HG03469 (cell line): ENCODE data around the gene FGF11.
"Not testable (repeated sequence)": the region's sequence is repeated elsewhere in the genome, so short reads cannot be mapped to it uniquely, and the experiment has no call there.

Experiments
- ATAC-seq: cut with Tn5 transposase; IDR thresholded peaks from one replicate; pipeline ENCODE4 v1.9.1; 2021; ENCODE audit warnings: mild to moderate bottlenecking, moderate library complexity, moderate number of reproducible peaks; ENCODE audit not compliant: unreplicated experiment

The FGF11 gene

DNA sequence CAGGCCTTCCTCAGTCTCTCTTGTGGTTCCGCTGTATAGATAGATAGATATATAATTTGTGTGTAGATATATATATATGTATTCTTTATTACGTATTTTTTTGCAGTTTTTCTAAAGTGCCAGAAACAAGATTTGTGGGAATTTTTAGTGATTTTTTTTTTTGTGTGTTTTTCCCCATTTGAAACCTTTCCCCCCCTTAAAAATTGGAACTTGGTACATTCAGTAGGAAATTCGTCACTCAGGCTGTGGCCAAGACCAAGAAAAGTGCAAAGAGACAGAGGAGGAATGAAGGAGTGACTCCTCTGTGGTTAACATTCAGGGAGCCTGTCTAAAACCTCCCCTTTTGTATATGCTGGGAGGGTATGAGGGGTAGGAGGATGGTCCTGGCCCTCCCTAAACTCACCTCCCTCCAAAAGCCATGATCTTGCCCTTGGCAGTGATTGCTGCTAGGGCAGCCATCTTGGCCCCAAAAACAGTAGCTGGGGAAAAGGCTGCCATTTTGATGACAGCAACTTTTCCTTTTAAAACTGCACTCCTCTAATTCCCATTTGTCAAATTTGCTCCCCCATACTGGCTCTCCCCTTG, 20.7 kb downstream of the FGF11 start:
- no peak for ATAC-seq

- no peak for ATAC-seq
These were observed 21.7 kb downstream of the FGF11 start for GRCh38 chr17:7460850-7461660.

DNA sequence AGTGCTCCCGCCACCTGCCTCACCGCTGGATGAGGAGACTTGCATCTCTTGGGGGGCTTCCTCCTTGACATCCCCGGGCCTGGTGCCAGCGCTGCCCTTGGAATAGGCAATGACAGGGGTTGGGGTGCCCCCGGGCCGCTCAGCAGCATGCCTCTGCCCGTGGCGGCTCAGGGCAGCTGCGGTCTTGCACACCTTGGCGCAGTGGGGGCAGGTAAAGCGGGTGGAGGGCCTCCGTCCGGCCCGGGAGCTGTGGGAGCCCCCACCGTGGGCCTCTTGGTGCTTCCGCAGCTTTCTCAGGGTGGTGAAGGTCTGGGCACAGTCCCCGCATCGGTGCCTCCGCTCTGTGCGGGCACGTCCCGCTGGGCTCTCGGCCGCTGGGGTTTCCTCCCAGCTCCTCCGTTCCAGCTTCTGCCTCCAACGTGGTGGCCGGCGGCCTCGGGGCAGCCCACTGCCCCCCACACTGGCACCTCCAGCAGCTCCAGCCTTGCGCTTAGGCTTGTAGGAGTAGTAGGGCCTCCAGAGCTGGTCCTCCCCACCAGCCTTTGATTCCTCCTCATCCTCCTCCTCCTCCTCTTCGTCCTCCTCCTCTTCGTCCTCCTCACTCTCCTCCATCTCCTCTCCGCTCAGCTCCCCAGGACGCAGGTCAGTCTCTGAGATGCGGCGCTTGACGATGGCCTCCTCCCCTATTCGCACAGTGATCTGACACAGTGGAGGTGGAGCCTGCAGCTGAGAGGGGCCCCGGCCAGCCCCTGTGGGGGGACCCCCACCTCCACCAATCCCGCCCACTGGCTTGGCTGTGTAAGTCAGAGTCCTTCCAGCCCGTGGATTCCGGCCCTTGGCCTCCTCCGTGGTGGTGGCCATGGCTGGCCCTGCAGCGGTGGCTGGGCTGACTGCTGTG, 23.4 kb downstream of the FGF11 start:
- ATAC-seq = no peak

DNA sequence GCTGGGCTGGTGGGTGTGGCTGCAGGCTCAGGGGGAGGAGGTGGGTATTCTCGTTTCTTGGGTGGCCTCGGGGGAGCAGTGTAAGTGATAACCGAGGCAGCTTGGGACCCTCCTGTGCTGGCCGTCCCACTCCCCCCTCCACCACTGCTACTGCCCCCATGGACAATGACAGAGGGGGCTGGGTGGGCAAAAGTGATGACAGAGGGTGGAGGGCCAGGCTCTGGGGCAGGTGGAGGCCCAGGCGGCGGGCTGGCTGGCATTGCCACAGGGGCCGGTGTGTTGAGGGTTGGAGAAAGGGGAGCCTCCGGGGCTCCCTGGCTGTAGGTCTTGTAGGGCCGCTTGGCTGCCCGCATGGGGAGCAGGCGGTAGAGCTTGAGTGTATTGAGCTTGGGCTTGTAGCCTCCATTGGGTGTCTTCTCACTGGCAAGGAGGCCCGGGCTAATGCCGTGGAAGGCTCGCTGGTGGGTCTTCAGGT, 24.1 kb downstream of the FGF11 start:
- no peak for ATAC-seq

DNA sequence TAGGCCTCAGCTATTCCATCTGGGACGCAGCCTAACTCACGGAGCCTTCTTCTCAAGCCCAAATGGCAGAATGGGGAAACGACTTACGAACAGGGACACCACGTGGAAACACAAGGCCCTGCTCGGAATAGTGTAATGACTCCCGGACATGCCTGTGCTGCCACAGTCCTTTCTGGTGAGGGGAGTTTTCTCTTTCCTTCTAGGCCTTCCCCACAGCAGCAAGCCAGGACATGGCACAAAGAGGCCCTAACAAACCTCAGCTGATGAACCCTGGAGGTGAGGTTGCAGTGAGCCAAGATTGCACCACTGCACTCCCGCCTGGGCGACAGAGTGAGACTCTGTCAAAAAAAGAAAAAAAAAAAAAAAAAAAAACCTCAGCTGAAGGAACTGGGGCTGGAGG, 24.8 kb downstream of the FGF11 start:
- no peak for ATAC-seq

GRCh38 chr17:7465597-7466275, 26.4 kb downstream of the FGF11 start:
- ATAC-seq = no peak

GRCh38 chr17:7466318-7466638, 27.0 kb downstream of the FGF11 start:
- no peak for ATAC-seq

DNA sequence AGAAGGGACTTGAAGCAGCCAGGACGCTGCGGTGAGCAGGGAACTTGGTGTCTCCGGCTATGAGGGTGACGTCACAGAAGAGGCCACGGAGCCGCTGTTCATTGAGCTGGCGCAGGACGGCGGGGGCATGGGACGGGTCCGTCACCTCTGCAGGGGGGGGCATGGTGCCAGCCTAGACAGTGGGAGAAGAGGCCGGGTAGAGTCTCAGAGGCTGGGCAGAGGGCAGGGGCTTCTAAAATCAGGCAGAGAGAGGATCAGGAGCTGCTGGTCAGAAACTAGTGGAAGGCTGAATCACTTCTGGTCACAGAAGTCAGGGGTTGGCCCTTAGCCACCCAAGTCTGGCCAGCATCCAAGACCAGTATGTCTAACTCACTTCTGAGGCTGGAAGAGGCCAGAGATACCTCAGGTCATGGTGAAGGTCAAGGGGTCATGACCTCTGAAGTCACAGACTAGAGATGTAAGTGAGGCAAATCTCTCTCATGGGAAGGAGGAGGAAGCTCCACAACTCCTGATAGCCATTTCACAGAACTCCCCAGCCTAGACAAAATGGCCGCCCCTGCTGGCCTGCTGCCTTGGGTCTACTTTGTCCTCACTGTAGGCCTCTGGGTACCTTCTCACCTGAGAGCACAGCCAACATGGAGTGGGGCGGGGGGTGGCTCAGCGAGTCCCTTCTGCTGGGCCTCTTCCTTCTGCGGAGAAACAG, 27.5 kb downstream of the FGF11 start:
- no peak for ATAC-seq

DNA sequence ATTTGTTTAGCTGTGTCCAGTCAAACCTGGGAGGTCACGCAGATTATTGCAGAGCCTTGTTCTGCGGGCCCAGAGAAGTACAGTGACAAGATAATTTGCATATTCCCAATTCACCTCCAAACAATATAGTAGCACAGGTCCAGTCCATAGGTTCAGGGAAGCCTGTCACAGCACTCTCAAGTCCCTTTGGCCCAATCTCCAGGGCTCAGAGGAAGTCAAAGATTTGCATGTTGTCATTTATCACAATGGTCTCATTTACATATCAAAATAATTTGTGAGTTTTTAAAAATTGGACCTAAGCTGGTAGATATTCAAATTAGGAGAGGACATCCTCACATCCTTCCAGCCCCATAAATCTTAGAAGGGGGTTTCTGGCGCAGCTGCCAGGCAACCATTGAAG, 28.2 kb downstream of the FGF11 start:
- ATAC-seq = no peak

GRCh38 chr17:7468290-7468689, 29.0 kb downstream of the FGF11 start:
- ATAC-seq = no peak

DNA sequence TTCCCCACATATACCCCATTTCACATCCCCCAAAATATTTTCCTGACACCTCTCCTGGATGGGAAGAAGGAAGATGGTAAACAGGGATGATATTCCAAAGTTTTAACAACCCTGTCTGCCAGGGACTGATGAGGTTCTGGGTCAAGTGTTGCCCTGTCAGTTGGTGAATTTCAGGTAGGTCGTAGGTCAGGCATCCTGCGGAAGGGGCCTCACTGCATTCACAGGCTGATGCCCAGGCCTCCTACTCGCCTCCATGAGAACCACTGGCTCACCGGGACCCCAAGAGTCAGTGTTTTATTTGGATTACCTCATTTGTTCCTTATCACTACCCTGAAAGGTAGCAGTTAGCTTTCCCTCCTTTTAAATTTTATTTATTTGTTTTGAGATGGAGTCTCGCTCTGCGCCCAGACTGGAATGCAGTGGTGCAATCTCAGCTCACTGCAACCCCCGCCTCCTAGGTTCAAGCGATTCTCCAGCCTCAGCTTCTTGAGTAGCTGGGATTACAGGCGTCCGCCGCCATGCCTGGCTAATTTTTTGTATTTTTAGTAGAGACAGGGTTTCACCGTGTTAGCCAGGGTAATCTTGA, 29.6 kb downstream of the FGF11 start:
- no peak for ATAC-seq

GRCh38 chr17:7469843-7470242, 30.5 kb downstream of the FGF11 start:
- not testable (repeated sequence) for ATAC-seq

- not testable (repeated sequence) for ATAC-seq
These were observed 31.2 kb downstream of the FGF11 start for GRCh38 chr17:7470457-7470973.

DNA sequence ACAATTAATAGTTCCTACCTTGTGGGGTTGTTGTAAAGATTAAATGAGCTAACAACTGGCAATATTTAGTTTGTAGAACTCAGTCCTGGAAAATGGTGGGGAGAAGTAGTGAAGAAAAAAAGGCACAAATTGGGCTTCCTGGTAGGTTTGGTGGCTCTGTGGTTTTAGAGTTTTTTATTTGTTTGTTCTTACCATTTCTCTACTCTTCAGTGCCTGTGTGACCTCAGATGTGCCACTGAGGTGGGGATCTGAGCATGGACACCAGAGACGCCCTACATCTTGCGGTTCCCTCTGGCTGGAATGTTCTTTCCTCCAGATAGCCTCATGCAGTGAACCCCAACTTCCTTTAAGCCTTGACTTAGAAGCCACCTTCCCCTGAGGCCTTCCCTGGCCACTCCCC, 32.4 kb downstream of the FGF11 start:
- no peak for ATAC-seq

- not testable (repeated sequence) for ATAC-seq
These were observed 35.5 kb downstream of the FGF11 start for GRCh38 chr17:7474767-7475166.

DNA sequence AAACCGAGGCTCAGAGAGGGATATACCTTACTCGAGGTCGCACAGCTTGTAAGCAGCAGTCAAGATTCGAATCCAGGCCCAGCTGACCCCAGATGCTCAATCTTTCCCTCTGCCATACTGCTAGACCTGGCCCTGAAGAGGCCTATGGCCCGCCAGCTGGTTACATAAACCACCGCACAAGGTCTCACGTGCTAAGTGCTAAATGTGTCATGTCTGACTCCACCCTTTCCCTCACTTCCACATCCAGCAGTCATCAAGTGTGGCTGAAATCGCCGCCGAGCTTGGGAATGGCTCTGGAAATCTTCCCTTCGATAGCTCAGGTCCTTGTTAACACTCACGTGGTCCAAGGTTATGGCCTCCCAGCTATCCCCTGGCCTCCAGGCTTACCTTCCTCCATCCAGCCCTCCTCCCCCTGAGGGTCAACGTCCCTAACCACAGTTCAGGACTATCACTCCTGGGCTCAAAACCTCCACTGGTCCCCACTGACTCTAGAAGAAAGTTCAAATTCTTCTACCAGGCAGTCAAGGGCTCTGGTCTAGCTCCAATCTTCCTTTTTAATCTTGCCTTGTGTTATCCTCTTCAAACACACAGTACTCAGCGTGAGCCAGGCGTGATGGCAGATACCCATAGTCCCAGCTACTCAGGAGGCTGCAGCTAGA, 36.6 kb downstream of the FGF11 start:
- ATAC-seq = no peak

DNA sequence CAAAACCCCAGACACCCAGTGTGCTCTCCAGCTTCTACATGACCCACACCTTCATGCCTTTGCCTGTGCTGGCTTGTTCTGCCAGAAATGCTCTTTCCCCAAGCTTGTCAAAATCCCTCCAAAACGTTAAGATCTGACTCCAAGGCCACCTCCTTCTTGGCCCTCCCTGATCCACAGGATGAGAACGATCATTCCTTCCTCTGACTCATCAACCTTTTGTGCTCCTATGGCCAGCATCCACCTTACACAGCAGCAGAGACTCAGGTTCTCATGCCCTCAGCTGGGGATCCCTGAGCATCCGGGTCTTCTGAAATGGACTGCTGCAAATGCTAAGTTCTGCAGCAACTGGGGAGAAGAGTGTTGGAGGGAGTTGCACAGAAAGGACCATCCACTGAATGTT, 37.2 kb downstream of the FGF11 start:
- no peak for ATAC-seq

DNA sequence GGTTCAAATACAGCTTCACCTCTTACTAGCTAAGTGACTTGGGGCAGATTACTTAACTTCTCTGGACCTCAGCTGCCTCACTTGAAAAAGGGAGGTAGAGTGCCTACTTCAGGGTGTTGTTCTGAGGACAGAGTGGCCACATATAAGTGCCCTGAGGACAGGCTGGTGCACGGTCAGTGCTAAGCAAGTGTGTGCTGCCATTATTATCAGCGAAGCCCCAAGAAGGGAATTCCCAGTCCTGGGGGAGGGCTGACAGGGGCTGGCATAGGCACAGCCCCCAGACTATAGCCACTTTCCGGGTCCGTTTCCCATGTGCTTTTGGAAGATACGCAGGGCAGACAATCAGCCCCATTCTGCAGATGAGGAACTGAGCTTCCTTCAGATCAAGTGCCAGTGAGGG, 37.6 kb downstream of the FGF11 start:
- ATAC-seq = no peak
